CD8-positive, alpha-beta memory T cell (primary cell): ENCODE measurements around the gene ADAMTS7. TPM values are rescaled to one million over a fixed set of nuclear protein-coding genes. Genes with fewer than 3 reads are reported as not detected.
"Not testable (repeated sequence)": the region's sequence is repeated elsewhere in the genome, so short reads cannot be mapped to it uniquely, and the experiment has no call there.

Experiments used
- CTCF ChIA-PET: fragments of 350-600 bp; sonication (Branson Sonifier 250); formaldehyde crosslinking; loops from one replicate; lab custom pipeline; 2021; ENCODE audit warnings: antibody characterized with exemption; lab: Charles Lee
- POLR2A ChIA-PET: fragments of 350-600 bp; sonication (Branson Sonifier 250); formaldehyde crosslinking; loops from one replicate; lab custom pipeline; 2021; ENCODE audit warnings: antibody characterized with exemption; lab: Charles Lee
- DNase-seq, 5 donors: peaks; one replicate each; pipeline versions ENCODE4 v3.0.0 to v3.0.0-alpha.2; 2020 to 2022; ENCODE audit warnings: mixed read lengths in 1 of 5
- H3K27ac ChIP-seq: one replicate; pipeline ENCODE4 v1.7.0; 2013; ENCODE audit warnings: low read depth, mild to moderate bottlenecking, low read length, moderate library complexity
- H3K27me3 ChIP-seq: 2 replicates; pipeline ENCODE4 v1.7.0; 2013; ENCODE audit warnings: low read length, mild to moderate bottlenecking; ENCODE audit not compliant: insufficient read depth, poor library complexity, severe bottlenecking
- H3K36me3 ChIP-seq: 2 replicates; pipeline ENCODE4 v1.7.0; 2013; ENCODE audit warnings: mild to moderate bottlenecking, low read length, moderate library complexity; ENCODE audit not compliant: insufficient read depth
- H3K4me1 ChIP-seq: 2 replicates; pipeline ENCODE4 v1.7.0; 2013; ENCODE audit warnings: mild to moderate bottlenecking, low read length, moderate library complexity; ENCODE audit not compliant: insufficient read depth
- H3K4me3 ChIP-seq: 2 replicates; pipeline ENCODE4 v1.7.0; 2013; ENCODE audit warnings: mild to moderate bottlenecking, low read length
- H3K9me3 ChIP-seq: 2 replicates; pipeline ENCODE4 v1.7.0; 2013; ENCODE audit warnings: mild to moderate bottlenecking, low read length
- H3K27ac Mint-ChIP-seq, 8 donors: one replicate each; pipeline ENCODE4 v1.8.0; 2020 to 2021; ENCODE audit warnings: mixed read lengths in 8 of 8, mild to moderate bottlenecking in 6 of 8, inconsistent platforms in 3 of 8, moderate library complexity in 3 of 8
- H3K27me3 Mint-ChIP-seq, 2 donors: one replicate each; pipeline ENCODE4 v1.8.0; 2020 to 2021; ENCODE audit warnings: mixed read lengths in 2 of 2, mild to moderate bottlenecking in 1 of 2, moderate library complexity in 1 of 2
- H3K36me3 Mint-ChIP-seq, 3 donors: one replicate each; pipeline ENCODE4 v1.8.0; 2020 to 2021; ENCODE audit warnings: mixed read lengths in 3 of 3, inconsistent platforms in 1 of 3, mild to moderate bottlenecking in 1 of 3
- H3K4me1 Mint-ChIP-seq, 3 donors: one replicate each; pipeline ENCODE4 v1.8.0; 2020 to 2021; ENCODE audit warnings: mixed read lengths in 3 of 3, inconsistent platforms in 1 of 3, mild to moderate bottlenecking in 1 of 3
- H3K4me3 Mint-ChIP-seq, 7 donors: one replicate each; pipeline ENCODE4 v1.8.0; 2020 to 2021; ENCODE audit warnings: mixed read lengths in 7 of 7, mild to moderate bottlenecking in 6 of 7, moderate library complexity in 4 of 7, inconsistent platforms in 2 of 7
- H3K9me3 Mint-ChIP-seq, 5 donors: one replicate each; pipeline ENCODE4 v1.8.0; 2020 to 2022; ENCODE audit warnings: mixed read lengths in 5 of 5, mild to moderate bottlenecking in 3 of 5, moderate library complexity in 2 of 5, inconsistent platforms in 1 of 5
- polyA plus RNA-seq: library from polyadenylated mRNA; unstranded; fragments of 300-500 nt; fragmentation: Illumina TruSeq; gene quantifications from one replicate; pipeline ENCODE4 v1.2.3, GENCODE V29; 2021
- total RNA-seq, 2 experiments: library from RNA; stranded (reverse); gene quantifications; one replicate each; pipeline ENCODE4 v1.2.3, GENCODE V29; 2021

Gene ADAMTS7
- total and polyA plus RNA-seq, 3 experiments from 2014 or later, result 0.07 to 0.13 TPM; not detected in 1

DNA sequence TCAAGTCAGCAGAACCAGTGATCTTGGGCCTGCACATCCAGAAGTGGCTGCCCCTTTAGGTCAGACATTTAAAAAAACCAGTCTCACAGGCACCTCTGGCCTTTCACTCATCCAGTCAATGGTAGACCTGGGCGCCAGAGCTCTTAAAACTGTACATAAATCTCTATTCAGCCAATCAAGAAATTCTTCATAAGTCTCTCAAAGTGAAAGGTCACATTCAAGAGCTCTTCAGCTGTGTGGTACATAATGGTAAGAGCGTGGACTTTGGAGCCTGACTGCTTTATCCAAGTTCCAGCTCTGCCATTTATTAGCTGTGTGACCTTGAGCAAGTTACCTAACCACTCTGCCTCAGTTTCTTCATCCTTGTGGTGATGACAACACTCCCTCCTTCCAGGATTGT, 39.1 kb upstream of the ADAMTS7 start:
- Mint-ChIP-seq H3K27me3 (peaks cover 3 to 11% of the 10 kb centered on the region in 2 donors), H3K4me1 (no peaks in the 10 kb centered on the region), H3K36me3 (peaks cover 0 to 3% (median 0%) of the 10 kb centered on the region in 3 donors), H3K27ac (peak overlapping the region in 1 of 8 donors; percentile 32), H3K9me3 (no peaks in the 10 kb centered on the region), H3K4me3 (no peak overlapping the region)
- Histone ChIP-seq H3K27me3 (no peaks in the 10 kb centered on the region), H3K36me3 (no peaks in the 10 kb centered on the region), H3K4me1 (no peaks in the 10 kb centered on the region), H3K4me3 (no peak overlapping the region), H3K27ac (no peak overlapping the region), H3K9me3 (no peaks in the 10 kb centered on the region)
- ChIA-PET POLR2A (no interaction called here), CTCF (no interaction called here)
- DNase-seq, result no peak

DNA sequence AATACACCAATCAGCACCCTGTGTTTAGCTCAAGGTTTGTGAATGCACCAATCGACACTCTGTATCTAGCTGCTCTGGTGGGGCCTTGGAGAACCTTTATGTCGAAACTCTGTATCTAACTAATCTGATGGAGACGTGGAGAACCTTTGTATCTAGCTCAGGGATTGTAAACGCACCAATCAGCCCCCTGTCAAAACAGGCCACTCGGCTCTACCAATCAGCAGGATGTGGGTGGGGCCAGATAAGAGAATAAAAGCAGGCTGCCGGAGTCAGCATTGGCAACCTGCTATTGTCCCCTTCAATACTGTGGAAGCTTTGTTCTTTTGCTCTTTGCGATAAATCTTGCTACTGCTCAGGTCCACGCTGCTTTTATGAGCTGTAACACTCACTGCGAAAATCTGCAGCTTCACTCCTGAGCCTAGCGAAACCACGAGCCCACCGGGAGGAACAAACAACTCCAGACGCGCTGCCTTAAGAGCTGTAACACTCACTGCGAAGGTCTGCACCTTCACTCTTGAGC, 36.2 kb upstream of the ADAMTS7 start:
- POLR2A ChIA-PET, DNase-seq, H3K27ac ChIP-seq, H3K4me1 ChIP-seq, H3K27me3 Mint-ChIP-seq, H3K4me3 Mint-ChIP-seq, H3K9me3 ChIP-seq, H3K27ac Mint-ChIP-seq, H3K27me3 ChIP-seq, H3K9me3 Mint-ChIP-seq, H3K4me1 Mint-ChIP-seq, H3K4me3 ChIP-seq, H3K36me3 Mint-ChIP-seq, H3K36me3 ChIP-seq, CTCF ChIA-PET: not testable (repeated sequence)

DNA sequence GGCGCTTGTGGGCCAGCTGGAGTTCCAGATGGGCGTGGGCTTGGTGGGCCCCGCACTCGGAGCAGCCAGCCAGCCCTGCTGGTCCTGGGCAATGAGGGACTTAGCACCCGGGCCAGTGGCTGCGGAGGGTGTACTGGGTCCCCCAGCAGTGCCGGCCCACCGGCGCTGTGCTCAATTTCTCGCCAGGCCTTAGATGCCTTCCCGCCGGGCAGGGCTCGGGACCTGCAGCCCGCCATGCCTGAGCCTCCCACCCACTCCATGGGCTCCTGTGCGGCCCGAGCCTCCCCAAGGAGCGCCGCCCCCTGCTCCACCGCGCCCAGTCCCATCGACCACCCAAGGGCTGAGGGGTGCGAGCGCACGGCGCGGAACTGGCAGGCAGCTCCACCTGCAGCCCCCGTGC, 35.6 kb upstream of the ADAMTS7 start:
- H3K4me1 Mint-ChIP-seq, POLR2A ChIA-PET, H3K36me3 ChIP-seq, H3K4me3 Mint-ChIP-seq, H3K27ac ChIP-seq, H3K4me1 ChIP-seq, DNase-seq, CTCF ChIA-PET, H3K27me3 ChIP-seq, H3K27me3 Mint-ChIP-seq, H3K4me3 ChIP-seq, H3K9me3 Mint-ChIP-seq, H3K9me3 ChIP-seq, H3K27ac Mint-ChIP-seq, H3K36me3 Mint-ChIP-seq: not testable (repeated sequence)

DNA sequence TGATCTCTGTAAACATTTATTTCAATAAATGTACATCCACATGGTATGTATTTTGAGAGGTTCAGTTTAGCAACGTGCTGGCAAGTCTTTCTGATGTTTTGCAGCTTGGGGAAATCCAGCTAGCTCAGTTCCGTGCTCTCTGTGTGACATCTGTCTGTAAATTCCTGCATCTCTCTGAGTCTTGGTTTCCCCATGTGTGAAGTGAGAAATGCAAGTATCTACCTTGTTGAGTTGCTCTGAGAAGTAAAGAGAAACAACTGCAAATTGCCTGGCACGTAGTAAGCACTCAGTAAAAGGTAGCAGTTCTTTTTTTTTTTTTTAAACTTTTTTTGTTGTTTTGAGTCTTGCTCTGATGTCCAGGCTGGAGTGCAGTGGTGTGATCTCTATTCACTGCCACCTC, 31.3 kb upstream of the ADAMTS7 start:
- H3K36me3 Mint-ChIP-seq, result no peaks in the 10 kb centered on the region
- H3K4me3 ChIP-seq, result no peak overlapping the region
- H3K4me3 Mint-ChIP-seq, result no peak overlapping the region
- DNase-seq, result no peak
- no peak overlapping the region for H3K27ac Mint-ChIP-seq
- peaks cover 3% of the 10 kb centered on the region in 2 donors for H3K27me3 Mint-ChIP-seq
- no peaks in the 10 kb centered on the region for H3K4me1 Mint-ChIP-seq
- ChIA-PET CTCF (no interaction called here), POLR2A (no interaction called here)
- H3K9me3 ChIP-seq, result no peaks in the 10 kb centered on the region
- H3K27ac ChIP-seq, result no peak overlapping the region
- no peaks in the 10 kb centered on the region for H3K36me3 ChIP-seq
- H3K9me3 Mint-ChIP-seq, result no peaks in the 10 kb centered on the region
- H3K27me3 ChIP-seq, result no peaks in the 10 kb centered on the region
- H3K4me1 ChIP-seq, result no peaks in the 10 kb centered on the region

DNA sequence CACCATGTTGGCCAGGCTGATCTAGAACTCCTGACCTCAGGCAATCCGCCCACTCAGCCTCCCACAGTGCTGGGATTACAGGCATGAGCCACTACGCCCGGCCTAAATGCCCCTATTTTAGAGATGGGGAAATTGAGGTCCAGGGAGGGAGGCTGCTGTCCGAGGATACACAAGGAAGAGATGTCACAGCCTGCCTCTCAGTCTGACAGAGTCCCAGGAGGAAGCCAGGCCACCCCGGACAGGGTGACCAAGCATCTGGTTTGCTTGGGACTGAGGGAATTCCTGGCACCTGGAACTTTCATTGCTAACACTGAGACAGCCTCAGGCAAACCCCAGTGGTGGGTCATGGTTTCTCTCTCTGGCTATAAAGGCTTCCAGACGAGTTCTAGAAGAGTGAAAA, 30.6 kb upstream of the ADAMTS7 start:
- H3K36me3 ChIP-seq, result no peaks in the 10 kb centered on the region
- Mint-ChIP-seq H3K4me3 (no peak overlapping the region), H3K4me1 (no peaks in the 10 kb centered on the region), H3K27me3 (peaks cover 3% of the 10 kb centered on the region in 2 donors), H3K9me3 (no peaks in the 10 kb centered on the region), H3K27ac (no peak overlapping the region), H3K36me3 (no peaks in the 10 kb centered on the region)
- no peaks in the 10 kb centered on the region for H3K27me3 ChIP-seq
- no peak overlapping the region for H3K27ac ChIP-seq
- CTCF ChIA-PET, result no interaction called here
- H3K9me3 ChIP-seq, result no peaks in the 10 kb centered on the region
- no peak for DNase-seq
- POLR2A ChIA-PET, result no interaction called here
- no peak overlapping the region for H3K4me3 ChIP-seq
- no peaks in the 10 kb centered on the region for H3K4me1 ChIP-seq

DNA sequence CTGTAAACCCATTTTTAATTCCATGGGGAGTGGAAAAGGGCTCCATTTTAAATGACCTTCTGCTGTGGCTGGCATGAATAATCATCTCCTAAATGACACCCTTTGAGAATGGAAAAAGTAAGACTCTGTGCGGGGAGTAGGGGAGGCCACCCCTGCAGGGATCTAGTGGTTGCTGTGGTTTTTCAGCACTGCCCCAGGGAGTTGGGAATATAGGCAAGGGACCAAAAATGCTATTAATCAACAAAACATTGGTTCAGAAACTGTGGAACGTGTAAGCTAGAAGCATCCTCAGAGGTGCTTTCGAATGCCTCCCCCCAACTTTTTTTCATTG, 30.1 kb upstream of the ADAMTS7 start:
- Mint-ChIP-seq H3K27ac (no peak overlapping the region), H3K9me3 (no peaks in the 10 kb centered on the region), H3K4me3 (no peak overlapping the region), H3K4me1 (no peaks in the 10 kb centered on the region), H3K36me3 (no peaks in the 10 kb centered on the region), H3K27me3 (peaks cover 3% of the 10 kb centered on the region in 2 donors)
- Histone ChIP-seq H3K4me3 (no peak overlapping the region), H3K9me3 (no peaks in the 10 kb centered on the region), H3K36me3 (no peaks in the 10 kb centered on the region), H3K27ac (no peak overlapping the region), H3K4me1 (no peaks in the 10 kb centered on the region), H3K27me3 (no peaks in the 10 kb centered on the region)
- CTCF ChIA-PET, result no interaction called here
- DNase-seq, result no peak
- POLR2A ChIA-PET, result no interaction called here

DNA sequence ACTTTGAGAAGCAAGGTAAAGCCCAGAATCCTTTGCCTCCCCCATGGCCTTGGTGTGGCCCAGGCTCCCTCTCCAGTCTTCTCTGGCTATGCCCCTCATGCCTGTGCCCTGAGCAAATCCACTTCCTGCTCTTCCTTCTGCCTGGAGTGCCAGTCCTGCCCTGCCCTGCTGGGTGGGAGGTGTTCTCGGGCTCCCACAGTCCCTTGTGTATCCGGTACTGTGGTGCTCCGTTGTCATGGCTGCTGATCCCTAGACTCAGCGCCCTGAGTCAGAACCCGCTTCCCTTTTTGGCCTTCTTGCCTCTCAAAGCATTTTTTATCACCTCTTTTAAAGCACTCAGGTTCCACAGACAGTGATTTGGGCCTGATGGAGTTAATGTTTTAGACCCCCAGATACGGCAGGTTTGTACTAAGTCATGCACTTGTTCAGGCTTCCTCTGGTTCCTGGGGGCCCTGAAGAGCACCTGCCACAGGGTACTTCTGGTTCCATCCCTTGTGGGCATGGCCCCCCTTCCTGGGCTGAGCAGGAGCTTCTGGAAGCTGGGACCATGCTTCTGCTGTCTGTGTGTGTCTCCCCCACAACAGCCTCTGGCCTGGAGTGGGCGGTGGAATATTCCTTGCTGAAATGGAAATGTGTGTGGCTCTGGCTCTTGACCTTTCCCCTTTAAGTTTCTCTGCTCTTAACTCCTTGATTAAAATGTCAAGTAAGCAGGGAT, 29.6 kb upstream of the ADAMTS7 start:
- Histone ChIP-seq H3K9me3 (no peaks in the 10 kb centered on the region), H3K27ac (no peak overlapping the region), H3K4me1 (no peaks in the 10 kb centered on the region), H3K27me3 (no peaks in the 10 kb centered on the region), H3K4me3 (no peak overlapping the region), H3K36me3 (no peaks in the 10 kb centered on the region)
- POLR2A ChIA-PET, result no interaction called here
- H3K9me3 Mint-ChIP-seq, result no peaks in the 10 kb centered on the region
- no peak overlapping the region for H3K4me3 Mint-ChIP-seq
- H3K27ac Mint-ChIP-seq, result peak overlapping the region in 1 of 8 donors; percentile 91
- H3K36me3 Mint-ChIP-seq, result peaks cover 0 to 3% (median 0%) of the 10 kb centered on the region in 3 donors
- H3K4me1 Mint-ChIP-seq, result no peaks in the 10 kb centered on the region
- CTCF ChIA-PET, result no interaction called here
- DNase-seq, result no peak
- H3K27me3 Mint-ChIP-seq, result peaks cover 5 to 8% of the 10 kb centered on the region in 2 donors

DNA sequence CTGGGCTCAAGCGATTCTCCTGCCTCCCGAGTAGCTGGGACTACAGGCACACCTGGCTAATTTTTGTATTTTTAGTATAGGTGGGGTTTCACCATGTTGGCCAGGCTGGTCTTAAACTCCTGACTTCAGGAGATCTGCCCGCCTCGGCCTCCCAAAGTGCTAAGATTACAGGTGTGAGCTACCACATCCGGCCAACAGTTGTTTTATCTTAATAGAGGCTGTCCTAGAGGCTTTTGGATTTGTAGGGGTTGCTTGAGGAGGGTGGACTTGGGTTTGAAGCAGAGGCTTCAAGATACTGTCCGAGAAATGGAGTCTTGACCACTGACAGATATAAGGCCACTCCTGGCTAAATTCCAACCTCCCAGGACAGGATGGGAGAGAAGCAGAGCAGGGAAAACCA, 27.9 kb upstream of the ADAMTS7 start:
- H3K27me3 Mint-ChIP-seq, DNase-seq, CTCF ChIA-PET, H3K9me3 Mint-ChIP-seq, H3K36me3 ChIP-seq, POLR2A ChIA-PET, H3K4me3 ChIP-seq, H3K4me3 Mint-ChIP-seq, H3K4me1 ChIP-seq, H3K27ac Mint-ChIP-seq, H3K27ac ChIP-seq, H3K27me3 ChIP-seq, H3K4me1 Mint-ChIP-seq, H3K36me3 Mint-ChIP-seq, H3K9me3 ChIP-seq: not testable (repeated sequence)
